GM18502 (cell line): ENCODE data around the gene RALB.
A peak's percentile ranks its signal among the peaks of the same experiment; 100 is the strongest.
"Not testable (repeated sequence)": the region's sequence is repeated elsewhere in the genome, so short reads cannot be mapped to it uniquely, and the experiment has no call there.

ENCODE experiments used
- ATAC-seq: cut with Tn5 transposase; IDR thresholded peaks from one replicate; pipeline ENCODE4 v1.9.1; 2021; ENCODE audit warnings: mild to moderate bottlenecking; ENCODE audit not compliant: unreplicated experiment, poor library complexity

Gene RALB

GRCh38 chr2:120224735-120225548 lies 27.7 kb upstream of the RALB start:
- ATAC-seq, result no peak

GRCh38 chr2:120225549-120226065 lies 27.0 kb upstream of the RALB start:
- no peak for ATAC-seq

- no peak for ATAC-seq
Measured at GRCh38 chr2:120226316-120226715, 26.3 kb upstream of the RALB start.

GRCh38 chr2:120227111-120227991 lies 25.3 kb upstream of the RALB start:
- ATAC-seq, result no peak

GRCh38 chr2:120228503-120228902 lies 24.1 kb upstream of the RALB start:
- ATAC-seq, result no peak

GRCh38 chr2:120229341-120229740 lies 23.3 kb upstream of the RALB start:
- no peak for ATAC-seq

- ATAC-seq, result no peak
Measured at GRCh38 chr2:120230515-120231471, 21.9 kb upstream of the RALB start.

- peak; percentile 17 for ATAC-seq
Measured at GRCh38 chr2:120231564-120231973, 21.1 kb upstream of the RALB start.

- ATAC-seq, result peak; percentile 89
Measured at GRCh38 chr2:120231974-120232635, 20.5 kb upstream of the RALB start.

- no peak for ATAC-seq
Measured at GRCh38 chr2:120233292-120233691, 19.4 kb upstream of the RALB start.

GRCh38 chr2:120235158-120235557 lies 17.5 kb upstream of the RALB start:
- not testable (repeated sequence) for ATAC-seq

GRCh38 chr2:120235681-120236080 lies 17.0 kb upstream of the RALB start:
- ATAC-seq, result no peak

- ATAC-seq, result no peak
Measured at GRCh38 chr2:120236316-120236715, 16.3 kb upstream of the RALB start.

GRCh38 chr2:120236791-120237190 lies 15.9 kb upstream of the RALB start:
- no peak for ATAC-seq

GRCh38 chr2:120237491-120237902 lies 15.2 kb upstream of the RALB start:
- ATAC-seq, result no peak

- no peak for ATAC-seq
Measured at GRCh38 chr2:120238728-120239487, 13.7 kb upstream of the RALB start.

GRCh38 chr2:120239488-120240287 lies 13.0 kb upstream of the RALB start:
- ATAC-seq, result no peak

- ATAC-seq, result no peak
Measured at GRCh38 chr2:120240901-120241429, 11.7 kb upstream of the RALB start.
